H1 (cell line): Measurements from ENCODE around the gene GPC1. TPM values are rescaled to one million over a fixed set of nuclear protein-coding genes. Genes with fewer than 3 reads are reported as not detected.

Source experiments
- CTCF ChIA-PET: fragments of 300-600 bp; sonication (Branson Sonifier 250); formaldehyde crosslinking; loops from one replicate; lab custom pipeline; 2021; ENCODE audit not compliant: partially characterized antibody; lab: Charles Lee
- POLR2A ChIA-PET: fragments of 300-600 bp; sonication (Branson Sonifier 250); formaldehyde crosslinking; loops from one replicate; lab custom pipeline; 2021; ENCODE audit warnings: inconsistent platforms; ENCODE audit not compliant: partially characterized antibody; lab: Charles Lee
- DNase-seq, 2 experiments: peaks; one replicate each; pipeline versions ENCODE4 v3.0.0 to v3.0.0-alpha.2; 2010 to 2022; ENCODE audit warnings: low spot score in 2 of 2, low read depth in 1 of 2, mixed read lengths in 1 of 2
- FAIRE-seq: peaks from 2 replicates; lab custom pipeline; 2011; peaks lifted over from hg19 to GRCh38; lab: Jason Lieb, UNC
- H2AFZ ChIP-seq: 2 replicates; pipeline ENCODE4 v1.8.1; 2012; ENCODE audit warnings: low read length, inconsistent platforms
- H2AK5ac ChIP-seq: 2 replicates; pipeline ENCODE4 v1.6.1; 2013; ENCODE audit warnings: low read depth, low read length
- H2BK120ac ChIP-seq: replicated peaks from 2 replicates; pipeline ENCODE3; 2013; ENCODE audit warnings: low read depth, low read length, inconsistent platforms
- H2BK12ac ChIP-seq: 2 replicates; pipeline ENCODE4 v1.6.1; 2013; ENCODE audit warnings: low read depth, low read length
- H2BK15ac ChIP-seq: 2 replicates; pipeline ENCODE4 v1.6.1; 2013; ENCODE audit warnings: low read length
- H2BK20ac ChIP-seq: 2 replicates; pipeline ENCODE4 v1.6.1; 2013; ENCODE audit warnings: low read length
- H2BK5ac ChIP-seq: 2 replicates; pipeline ENCODE4 v1.6.1; 2013; ENCODE audit warnings: low read depth, low read length
- H3K14ac ChIP-seq: 2 replicates; pipeline ENCODE4 v1.6.1; 2013; ENCODE audit warnings: inconsistent platforms; ENCODE audit not compliant: insufficient read length
- H3K18ac ChIP-seq: 2 replicates; pipeline ENCODE4 v1.6.1; 2013; ENCODE audit warnings: low read length; ENCODE audit errors: extremely low read depth
- H3K23ac ChIP-seq: 2 replicates; pipeline ENCODE4 v1.6.1; 2013; ENCODE audit warnings: inconsistent platforms; ENCODE audit not compliant: insufficient read length
- H3K23me2 ChIP-seq: 2 replicates; pipeline ENCODE4 v1.6.1; 2013; ENCODE audit warnings: low read depth, low read length
- H3K27ac ChIP-seq: 2 replicates; pipeline ENCODE4 v1.6.1; 2011; ENCODE audit warnings: low read depth, low read length, inconsistent platforms
- H3K27me3 ChIP-seq, 4 experiments: replicated peaks in 1 of 4; 1 replicate in 1 of 4; 2 replicates in 3 of 4; pipeline versions ENCODE4 v1.6.1 to v1.8.1; 2011 to 2013; ENCODE audit warnings: low read length in 3 of 4, mild to moderate bottlenecking in 3 of 4, inconsistent platforms in 2 of 4, mixed read lengths in 2 of 4, moderate library complexity in 1 of 4; ENCODE audit not compliant: control insufficient read depth in 3 of 4, insufficient read depth in 3 of 4; ENCODE audit errors: extremely low read depth in 1 of 4
- H3K36me3 ChIP-seq, 4 experiments: 2 replicates each; pipeline versions ENCODE4 v1.6.1 to v1.8.1; 2011 to 2013; ENCODE audit warnings: mild to moderate bottlenecking in 4 of 4, low read length in 3 of 4, moderate library complexity in 2 of 4, control low read depth in 1 of 4, inconsistent platforms in 1 of 4; ENCODE audit not compliant: insufficient read depth in 4 of 4, control insufficient read depth in 2 of 4
- H3K4ac ChIP-seq: replicated peaks from 2 replicates; pipeline ENCODE3; 2013; ENCODE audit warnings: low read length, low read depth, mixed read lengths, inconsistent platforms; ENCODE audit not compliant: insufficient read length
- H3K4me1 ChIP-seq, 4 experiments: replicated peaks in 1 of 4; 1 replicate in 1 of 4; 2 replicates in 3 of 4; pipeline versions ENCODE4 v1.6.1 to v1.8.1; 2011 to 2013; ENCODE audit warnings: low read length in 3 of 4, inconsistent platforms in 2 of 4, mixed read lengths in 1 of 4; ENCODE audit not compliant: insufficient read depth in 4 of 4, control insufficient read depth in 3 of 4
- H3K4me2 ChIP-seq, 2 experiments: 2 replicates each; pipeline versions ENCODE4 v1.6.1 to v1.8.1; 2011 to 2013; ENCODE audit warnings: low read depth in 2 of 2, low read length in 2 of 2, control low read depth in 1 of 2, inconsistent platforms in 1 of 2, mild to moderate bottlenecking in 1 of 2; ENCODE audit not compliant: insufficient read depth in 1 of 2
- H3K4me3 ChIP-seq, 4 experiments: fragments of 200-600, 300-600 bp in 1 of 4; sonication (generic), shearing (Covaris generic), sonication (Bioruptor Twin) in 1 of 4; 2 replicates each; pipeline versions ENCODE4 v1.5.1 to v1.8.1; 2011 to 2016; ENCODE audit warnings: low read length in 4 of 4, low read depth in 3 of 4, control low read depth in 2 of 4, inconsistent platforms in 2 of 4, mild to moderate bottlenecking in 2 of 4, mixed read lengths in 1 of 4, moderate library complexity in 1 of 4; ENCODE audit not compliant: insufficient read depth in 2 of 4; ENCODE audit errors: extremely low read depth in 1 of 4
- H3K56ac ChIP-seq: replicated peaks from 2 replicates; pipeline ENCODE3; 2013; ENCODE audit warnings: low read depth, mild to moderate bottlenecking, mixed read lengths, low read length, inconsistent platforms; ENCODE audit not compliant: insufficient read length
- H3K79me1 ChIP-seq: 2 replicates; pipeline ENCODE4 v1.6.1; 2013; ENCODE audit warnings: low read depth, low read length, control low read depth
- H3K79me2 ChIP-seq, 2 experiments: 2 replicates each; pipeline versions ENCODE4 v1.6.1 to v1.8.1; 2012 to 2013; ENCODE audit warnings: low read length in 2 of 2, mild to moderate bottlenecking in 2 of 2, inconsistent platforms in 1 of 2; ENCODE audit not compliant: insufficient read depth in 2 of 2, control insufficient read depth in 1 of 2
- H3K9ac ChIP-seq, 4 experiments: replicated peaks in 1 of 4; 1 replicate in 1 of 4; 2 replicates in 3 of 4; pipeline versions ENCODE4 v1.6.1 to v1.8.1; 2011 to 2013; ENCODE audit warnings: low read depth in 3 of 4, low read length in 3 of 4, control low read depth in 2 of 4, mild to moderate bottlenecking in 2 of 4, moderate library complexity in 2 of 4, inconsistent platforms in 1 of 4; ENCODE audit errors: extremely low read depth in 1 of 4
- H3K9me3 ChIP-seq, 2 experiments: 2 replicates each; pipeline versions ENCODE4 v1.6.1 to v1.8.1; 2012 to 2013; ENCODE audit warnings: mild to moderate bottlenecking in 2 of 2, moderate library complexity in 2 of 2, control low read depth in 1 of 2, inconsistent platforms in 1 of 2, low read depth in 1 of 2, low read length in 1 of 2, mixed read lengths in 1 of 2; ENCODE audit not compliant: insufficient read depth in 2 of 2
- H4K20me1 ChIP-seq, 2 experiments: replicated peaks in 1 of 2; 2 replicates each; pipeline versions ENCODE3 to v1.8.1; 2011 to 2013; ENCODE audit warnings: inconsistent platforms in 2 of 2, low read length in 2 of 2, mild to moderate bottlenecking in 1 of 2; ENCODE audit not compliant: insufficient read depth in 2 of 2, control insufficient read depth in 1 of 2
- H4K5ac ChIP-seq: 2 replicates; pipeline ENCODE4 v1.6.1; 2013; ENCODE audit warnings: low read length, low read depth, mixed read lengths, inconsistent platforms; ENCODE audit not compliant: insufficient read length
- H4K8ac ChIP-seq: 2 replicates; pipeline ENCODE4 v1.8.0; 2013; ENCODE audit warnings: mild to moderate bottlenecking, moderate library complexity, low read length, inconsistent platforms; ENCODE audit not compliant: insufficient read depth; ENCODE audit errors: extremely low read depth
- H4K91ac ChIP-seq: replicated peaks from 2 replicates; pipeline ENCODE3; 2013; ENCODE audit warnings: low read length, mixed read lengths, inconsistent platforms; ENCODE audit not compliant: insufficient read length
- ATF3 ChIP-seq: IDR thresholded peaks from 2 replicates; pipeline ENCODE4 v1.6.1; 2011; ENCODE audit warnings: low read depth, mild to moderate bottlenecking, low read length; ENCODE audit not compliant: insufficient read depth
- CBX5 ChIP-seq: fragments of 300-800, 300-1000 bp; sonication (generic); IDR thresholded peaks from 2 replicates; pipeline ENCODE4 v1.7.1; 2016; ENCODE audit warnings: antibody characterized with exemption, low read length, low read depth
- CHD1 ChIP-seq: IDR thresholded peaks from 2 replicates; pipeline ENCODE4 v1.6.1; 2012; ENCODE audit warnings: low read depth, low read length, improper control_type of control experiment
- GTF2F1 ChIP-seq: IDR thresholded peaks from 2 replicates; pipeline ENCODE4 v1.6.1; 2012; ENCODE audit warnings: low read depth, low read length, improper control_type of control experiment, borderline replicate concordance
- HDAC2 ChIP-seq, 2 experiments: fragments of 300-600 bp in 1 of 2; sonication (generic) in 1 of 2; IDR thresholded peaks; 2 replicates each; pipeline ENCODE4 v1.6.1; 2011 to 2012; ENCODE audit warnings: low read depth in 2 of 2, low read length in 2 of 2, mild to moderate bottlenecking in 2 of 2, moderate library complexity in 2 of 2, borderline replicate concordance in 1 of 2, inconsistent platforms in 1 of 2
- HDAC6 ChIP-seq: IDR thresholded peaks from one replicate; pipeline ENCODE4 v1.7.1; 2012; ENCODE audit warnings: low read depth, mild to moderate bottlenecking, inconsistent platforms, low read length, moderate library complexity
- JUND ChIP-seq: IDR thresholded peaks from 2 replicates; pipeline ENCODE4 v1.6.1; 2011; ENCODE audit warnings: mild to moderate bottlenecking, improper control_type of control experiment, low read length
- KDM4A ChIP-seq: IDR thresholded peaks from one replicate; pipeline ENCODE4 v1.7.1; 2012; ENCODE audit warnings: low read depth, mild to moderate bottlenecking, moderate library complexity, low read length, inconsistent platforms; ENCODE audit not compliant: severe bottlenecking
- MAX ChIP-seq: IDR thresholded peaks from 2 replicates; pipeline ENCODE4 v1.6.1; 2012; ENCODE audit warnings: inconsistent platforms
- RBBP5 ChIP-seq: IDR thresholded peaks from 2 replicates; pipeline ENCODE4 v1.7.1; 2012; ENCODE audit warnings: low read depth, mild to moderate bottlenecking, inconsistent platforms, low read length, moderate library complexity, borderline replicate concordance
- RFX5 ChIP-seq: IDR thresholded peaks from 2 replicates; pipeline ENCODE4 v1.6.1; 2011; ENCODE audit warnings: low read depth, low read length, improper control_type of control experiment, borderline replicate concordance
- YY1 ChIP-seq: IDR thresholded peaks from 2 replicates; pipeline ENCODE4 v1.6.1; 2011; ENCODE audit warnings: low read depth, mild to moderate bottlenecking, low read length
- ZNF274 ChIP-seq: IDR thresholded peaks from 2 replicates; pipeline ENCODE4 v1.7.0; 2012; ENCODE audit warnings: low read length, borderline replicate concordance; ENCODE audit errors: extremely low read depth
- WGBS, 2 experiments: shearing (Covaris generic) in 1 of 2; methylation state at CpG; one replicate each; pipeline versions ENCODE4 v1.1.6 to v1.1.7; 2013 to 2015; ENCODE audit warnings: low lambda C conversion rate in 2 of 2, mixed read lengths in 2 of 2, inconsistent platforms in 1 of 2, low coverage in 1 of 2, missing lambda C conversion rate in 1 of 2; ENCODE audit not compliant: insufficient replicate concordance in 2 of 2, insufficient coverage in 1 of 2, insufficient read length in 1 of 2; ENCODE audit errors: extremely low coverage in 1 of 2, missing lambda C conversion rate in 1 of 2; 5-methylcytosine and 5-hydroxymethylcytosine counted together
- polyA plus RNA-seq, 7 experiments: library from polyadenylated mRNA; depleted of rRNA in 3 of 7; stranded (reverse) in 5 of 7; unstranded in 2 of 7; fragments of >200 nt in 5 of 7; fragments of 200-250 nt in 2 of 7; gene quantifications; 1 replicate in 5 of 7; 2 replicates in 1 of 7; 4 replicates in 1 of 7; pipeline versions ENCODE4 v1.2.1 to v1.2.3, GENCODE V29; 2011 to 2013; ENCODE audit warnings: missing spikeins in 2 of 7, mixed read lengths in 2 of 7
- total RNA-seq: library from RNA; stranded (reverse); fragmentation: NEBNext Ultra II Directional; extraction: Animal tissue kit (Norgen Biotek cat#: 25700); gene quantifications from 2 replicates; pipeline ENCODE4 v1.2.1, GENCODE V29; 2021

GPC1 gene
- total and polyA plus RNA-seq, 2 of the 8 experiments (the other 6 are each of a cell fraction or from before 2014, with no cell fraction given) = 21.9 to 28.3 TPM

- H4K8ac ChIP-seq = peak overlapping the region; percentile 62
- ChIA-PET CTCF (interaction anchor here (0.7 kb wide), 1 partner anchor 9 kb away, joined by 3 read pairs; no protein-coding TSS in a partner anchor), POLR2A (no interaction called here)
- H2BK5ac ChIP-seq = no peak overlapping the region
- peaks cover 3% of the 10 kb centered on the region; the same call in 1 of the 2 replicates for H3K23me2 ChIP-seq
- peaks cover 5% of the 10 kb centered on the region for H3K79me1 ChIP-seq
- H3K4ac ChIP-seq = no peak overlapping the region
- H4K5ac ChIP-seq = no peak overlapping the region
- no peak overlapping the region for H3K9ac ChIP-seq
- no peak overlapping the region for H2BK12ac ChIP-seq
- no peak overlapping the region for H3K14ac ChIP-seq
- H3K36me3 ChIP-seq = no peaks in the 10 kb centered on the region; a peak in 1 of 8 replicates
- WGBS, 2 experiments = 84% methylated on average over 19 of the region's 22 CpGs; no CpG with 5 or more reads in 1 of the 2 experiments
- H3K27me3 ChIP-seq = peaks cover 0 to 5% (median 5%) of the 10 kb centered on the region in 4 experiments; a peak in 2 of 7 replicates
- no peak overlapping the region for H2AFZ ChIP-seq
- no peak overlapping the region for H3K4me2 ChIP-seq
- H3K4me1 ChIP-seq = peaks cover 0 to 20% (median 8%) of the 10 kb centered on the region in 4 experiments; a peak in 6 of 7 replicates
- H3K27ac ChIP-seq = no peak overlapping the region
- H2AK5ac ChIP-seq = no peak overlapping the region
- DNase-seq (no peak), FAIRE-seq (no peak)
- no peak overlapping the region for H3K23ac ChIP-seq
- H2BK120ac ChIP-seq = no peak overlapping the region
- no peak overlapping the region for H3K56ac ChIP-seq
- no peak overlapping the region for H4K91ac ChIP-seq
- no peaks in the 10 kb centered on the region for H3K79me2 ChIP-seq
- H4K20me1 ChIP-seq = peaks cover 17 to 44% of the 10 kb centered on the region in 2 experiments
- H2BK20ac ChIP-seq = no peak overlapping the region
- no peak overlapping the region for H3K4me3 ChIP-seq
- H3K18ac ChIP-seq = no peak overlapping the region
- H3K9me3 ChIP-seq = no peaks in the 10 kb centered on the region
- H2BK15ac ChIP-seq = no peak overlapping the region
- TF ChIP-seq GTF2F1 (no peak), CBX5 (no peak), RBBP5 (no peak), ZNF274 (no peak), HDAC2 (IDR thresholded peaks at IDR 0.05; ENCODE audit: borderline replicate concordance in 1 of 2, low read depth in 2 of 2, low read length in 2 of 2) (no peak), RFX5 (no peak), YY1 (no peak), KDM4A (no peak), JUND (no peak), CHD1 (no peak), ATF3 (no peak), MAX (no peak), HDAC6 (no peak)
Measured at GRCh38 chr2:240447331-240447730, 11.9 kb downstream of the GPC1 start.
